NCI-H1930 (cell line): ENCODE data around the gene ASAP2.

Experiments
- DNase-seq, 2 experiments: peaks; one replicate each; lab custom pipeline; 2025; lab: John Stamatoyannopoulos, UW

ASAP2 gene

DNA sequence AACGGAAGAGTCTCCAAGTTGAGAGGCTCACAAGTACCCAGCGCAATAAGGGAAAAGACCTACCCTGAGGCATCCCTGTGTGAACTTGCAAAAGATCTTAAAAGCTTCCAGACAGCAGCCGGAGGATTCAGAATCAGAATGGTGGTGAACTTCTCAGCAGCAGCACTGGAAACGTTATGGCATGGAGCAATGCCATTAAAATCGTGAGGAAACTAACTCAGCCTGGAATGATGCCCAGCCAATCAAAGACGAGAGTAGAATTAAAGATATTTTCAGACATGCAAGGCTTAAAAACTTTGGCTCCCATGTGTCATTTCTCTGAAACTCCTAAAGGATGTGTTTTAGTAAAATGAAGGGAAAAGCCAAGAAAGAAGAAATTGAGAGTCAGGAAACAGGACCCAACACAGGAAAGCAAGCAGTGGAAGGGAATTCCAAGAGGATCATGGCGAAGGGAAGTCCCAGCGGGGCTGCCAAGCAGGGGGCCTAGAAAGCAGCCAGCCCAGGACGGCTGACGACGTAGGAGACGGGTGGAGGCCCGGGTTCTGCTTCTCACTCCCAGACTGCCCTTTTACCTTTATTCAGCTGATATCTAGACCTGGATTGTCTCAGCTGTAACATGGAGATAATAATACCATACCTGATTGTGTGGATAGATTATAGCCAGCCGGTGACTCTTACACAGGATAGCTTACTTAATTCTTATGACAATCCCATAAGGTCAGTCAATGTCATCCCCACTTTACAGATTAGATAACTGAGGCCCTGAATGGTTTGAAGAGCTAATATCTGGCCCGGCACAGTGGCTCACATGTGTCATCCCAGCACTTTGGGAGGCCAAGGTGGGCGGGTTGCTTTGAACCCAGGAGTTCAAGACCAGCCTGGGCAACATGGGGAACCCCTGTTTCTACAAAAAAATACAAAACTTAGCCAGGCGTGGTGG, 92.8 kb downstream of the ASAP2 start:
- no peak for DNase-seq

DNA sequence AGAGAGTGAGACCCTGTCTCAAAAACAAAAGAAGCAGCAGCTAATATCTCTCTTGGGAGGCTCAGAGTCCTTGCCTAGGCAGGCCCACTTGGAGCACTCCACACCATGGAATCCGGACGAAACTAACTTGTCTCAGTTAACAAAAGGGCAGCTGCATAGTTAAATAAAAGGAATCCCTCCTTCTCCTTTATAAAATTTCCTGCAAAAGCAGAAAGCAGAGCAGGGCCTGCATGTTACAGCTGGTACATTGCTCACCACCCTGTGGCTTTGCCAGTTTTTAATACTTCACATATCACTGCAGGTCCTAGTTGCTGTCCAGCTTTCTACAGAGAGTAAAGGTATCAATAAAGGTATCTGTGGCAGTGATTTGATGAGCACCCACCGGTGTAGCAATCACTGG, 93.6 kb downstream of the ASAP2 start:
- DNase-seq: no peak

DNA sequence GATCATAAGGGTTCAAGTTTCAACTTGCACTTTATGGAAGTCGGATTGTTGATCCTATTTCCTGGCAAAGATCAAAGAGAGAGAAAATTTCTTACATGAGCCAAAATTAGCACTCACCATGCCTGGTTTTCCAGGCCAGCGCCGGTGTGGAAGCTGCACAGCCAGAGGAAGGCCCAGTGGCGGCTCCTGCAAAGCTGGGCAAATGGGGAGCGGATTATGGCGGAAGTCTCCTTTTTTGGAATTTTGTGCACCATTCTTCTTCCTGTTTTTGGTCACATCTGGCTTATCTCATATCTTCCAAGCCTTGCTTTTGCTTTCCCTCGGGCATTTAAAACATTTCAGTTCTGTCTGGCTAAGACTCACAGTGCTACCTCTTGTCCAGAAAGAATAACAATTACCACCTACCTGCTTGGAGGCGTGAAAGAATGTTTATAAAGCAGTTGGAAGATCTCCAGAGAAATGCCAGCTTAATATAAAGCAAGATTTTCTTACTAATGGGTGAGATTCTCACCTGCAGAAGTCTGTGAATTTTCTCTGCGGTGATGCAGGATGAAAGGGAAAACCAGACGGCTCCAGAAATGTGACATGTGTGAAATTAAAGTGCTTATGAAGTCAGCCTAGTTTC, 94.3 kb downstream of the ASAP2 start:
- no peak for DNase-seq

DNA sequence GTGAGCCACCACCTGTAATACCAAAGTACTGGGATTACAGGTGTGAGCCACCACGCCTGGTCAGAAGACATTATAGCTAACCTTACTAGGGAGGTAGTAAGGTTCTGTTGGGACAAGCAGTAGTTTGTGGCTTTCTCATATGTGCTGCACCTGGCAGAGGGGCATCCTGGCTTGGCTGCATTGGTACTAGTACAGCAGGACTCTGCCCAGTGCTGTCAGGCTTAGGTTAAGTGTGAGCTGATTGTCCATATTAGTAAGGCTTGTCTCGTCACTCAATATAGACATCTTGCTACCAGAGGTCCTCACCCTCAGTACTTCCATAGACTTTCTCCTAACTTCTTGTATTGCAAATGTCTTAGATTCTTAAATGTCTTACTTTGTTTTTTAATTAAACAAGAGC, 96.1 kb downstream of the ASAP2 start:
- DNase-seq: no peak

DNA sequence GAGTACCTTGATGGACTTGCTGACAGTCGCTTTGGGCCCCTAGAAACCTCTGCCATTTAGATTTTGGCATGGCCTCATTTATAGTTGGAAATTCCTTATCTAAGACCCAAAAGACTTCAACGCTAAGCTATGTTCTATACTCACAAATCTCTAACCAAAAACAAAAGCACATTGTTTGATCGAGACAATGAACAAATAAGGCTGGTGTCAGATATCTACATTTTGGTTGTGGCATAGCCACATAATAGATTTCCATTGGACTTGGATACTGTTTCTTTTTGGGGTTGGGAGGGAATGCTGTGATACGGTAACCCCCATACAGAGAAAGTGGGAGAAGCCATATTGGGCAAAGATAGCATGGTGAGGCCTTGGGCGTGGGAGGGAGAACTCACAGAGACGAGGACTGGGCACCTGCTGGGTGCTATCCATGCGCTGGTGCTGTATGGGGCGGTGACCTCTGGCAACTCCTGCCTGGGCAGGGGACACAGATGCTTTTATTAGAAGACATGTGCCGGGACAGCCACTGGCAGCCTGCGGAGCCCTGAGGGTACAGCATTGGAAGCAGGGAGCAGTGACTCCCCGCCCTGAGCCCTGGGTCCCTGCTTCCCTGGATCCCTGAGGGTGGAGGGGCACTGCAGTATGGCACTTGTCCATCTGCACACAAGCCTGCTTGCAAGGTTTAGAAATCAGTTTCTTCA, 97.1 kb downstream of the ASAP2 start:
- DNase-seq: no peak

DNA sequence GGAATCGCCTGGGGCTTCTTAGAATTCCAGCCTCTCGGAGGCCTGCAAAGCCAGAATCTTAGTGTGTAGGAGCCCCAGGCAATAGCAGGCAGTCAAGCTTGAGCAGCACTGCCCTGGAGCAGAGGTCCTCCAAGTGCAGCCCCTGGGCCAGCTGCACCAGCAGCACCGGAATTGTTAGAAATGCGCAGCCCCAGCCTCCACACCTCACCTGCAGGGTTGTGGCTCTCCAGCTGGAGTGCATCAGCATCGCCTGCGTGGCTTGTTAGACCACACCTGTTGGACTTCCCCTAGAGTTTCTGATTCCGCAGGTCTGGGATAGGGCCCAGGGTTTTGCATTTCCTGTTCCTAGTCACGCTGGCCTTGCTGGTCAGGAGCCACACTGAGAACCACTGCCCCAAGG, 100.3 kb downstream of the ASAP2 start:
- DNase-seq: no peak

DNA sequence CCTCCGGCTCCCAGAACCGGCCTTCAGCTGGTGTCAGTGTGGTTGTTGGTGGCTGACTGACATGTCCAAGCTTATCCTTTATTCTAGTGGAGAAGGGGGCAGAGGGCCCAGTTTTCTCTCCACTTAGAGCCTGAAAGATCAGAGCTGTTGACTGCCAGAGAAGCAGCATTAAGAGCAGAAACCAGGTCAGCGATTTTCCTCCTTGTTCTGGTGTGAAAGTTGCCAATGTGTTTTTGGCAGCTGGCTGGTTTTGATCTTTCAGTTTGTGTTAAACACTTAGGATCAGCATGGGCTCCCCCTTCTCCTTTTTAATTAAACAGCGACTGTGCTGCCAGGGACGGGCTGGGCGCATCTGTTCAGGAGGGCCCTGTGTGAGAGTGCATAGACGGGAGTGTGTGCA, 100.9 kb downstream of the ASAP2 start:
- no peak for DNase-seq

DNA sequence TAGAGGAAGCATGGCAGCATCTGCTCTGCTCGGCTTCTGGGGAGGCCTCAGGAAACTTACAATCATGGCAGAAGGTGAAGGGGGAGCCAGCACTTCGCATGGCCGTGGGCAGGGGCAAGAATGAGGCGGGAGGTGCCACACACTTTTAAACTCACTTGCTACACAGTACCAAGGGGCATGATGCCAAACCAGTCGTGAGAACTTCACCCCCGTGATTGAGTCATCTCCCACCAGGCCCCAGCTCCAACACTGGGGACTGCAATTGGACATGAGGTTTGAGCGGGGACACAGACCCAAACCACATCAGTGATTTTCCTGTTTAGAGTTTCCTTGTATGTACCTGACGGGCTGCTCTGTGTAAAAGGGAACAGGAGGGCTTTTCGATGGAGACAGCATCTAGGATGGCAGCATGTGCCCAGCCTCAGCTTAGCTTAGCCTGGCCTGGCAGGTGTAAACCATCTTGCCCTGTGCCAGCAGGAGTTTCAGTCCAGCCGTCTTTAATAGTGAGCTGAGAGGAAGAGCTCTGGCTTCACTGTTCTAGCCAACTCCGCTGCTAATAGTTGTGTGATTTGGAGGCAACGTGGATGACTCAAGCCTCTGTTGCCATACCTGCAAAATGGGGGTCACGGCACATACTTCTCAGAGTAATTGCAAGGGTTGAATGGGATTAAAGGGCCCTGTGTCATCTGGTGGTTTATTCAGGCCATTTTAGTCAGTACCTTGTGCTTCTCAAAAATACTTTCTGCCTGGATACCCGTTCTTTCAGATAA, 101.8 kb downstream of the ASAP2 start:
- no peak for DNase-seq

DNA sequence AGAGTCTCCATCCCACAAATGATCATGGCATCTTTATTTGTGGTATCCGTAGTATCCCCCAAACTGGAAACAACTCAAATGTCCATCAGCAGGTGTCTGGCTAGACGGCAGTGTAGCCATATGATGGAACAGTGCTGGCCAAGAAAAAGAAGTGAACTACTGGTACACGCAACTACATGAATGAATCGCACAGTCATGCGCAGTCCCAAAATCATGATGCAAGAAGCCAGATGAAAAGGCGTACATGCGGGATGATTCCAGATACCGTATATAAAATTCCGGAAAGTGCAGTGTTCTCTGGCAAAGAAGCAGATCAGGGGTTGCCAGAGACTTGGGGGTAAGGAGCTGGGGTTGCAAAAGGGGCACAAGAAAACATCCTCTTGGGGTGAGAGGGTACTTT, 102.5 kb downstream of the ASAP2 start:
- DNase-seq: no peak

DNA sequence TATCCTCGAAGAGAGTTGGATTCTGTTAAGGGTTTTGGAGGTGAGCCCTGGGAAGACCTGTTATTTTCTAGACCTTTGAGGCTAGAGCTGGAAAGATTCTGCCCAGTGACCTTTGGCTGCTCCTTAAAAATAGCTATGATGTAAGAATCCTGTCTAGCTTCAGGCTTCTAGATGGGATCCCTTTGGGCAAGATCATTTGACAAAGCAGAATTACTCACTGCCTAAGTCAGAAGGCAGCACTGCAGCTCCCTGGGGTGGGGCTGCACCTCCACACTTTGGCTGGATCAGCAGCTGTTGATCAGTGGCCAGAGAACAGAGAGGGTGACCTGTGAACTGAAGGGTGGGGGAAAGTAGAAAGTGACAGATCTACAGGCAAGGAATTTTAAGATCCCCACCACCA, 103.8 kb downstream of the ASAP2 start:
- no peak for DNase-seq

DNA sequence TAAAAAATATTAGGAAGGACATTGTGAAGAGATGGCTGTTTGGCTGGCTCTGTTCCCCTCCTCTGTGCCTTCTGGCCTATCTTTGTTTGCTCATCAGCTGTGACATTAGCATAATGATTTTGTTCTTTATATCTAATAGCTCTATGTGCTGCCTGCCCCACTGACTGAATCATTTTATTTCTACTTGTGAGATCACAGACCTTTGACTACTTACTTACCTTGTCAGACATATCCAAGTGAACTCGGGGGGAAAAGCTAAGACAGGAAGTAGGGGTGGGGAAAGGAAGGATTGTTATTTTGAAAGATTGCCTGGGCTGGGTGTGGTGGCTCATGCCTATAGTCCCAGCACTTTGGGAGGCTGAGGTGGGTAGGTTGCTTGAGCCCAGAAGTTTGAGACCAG, 104.2 kb downstream of the ASAP2 start:
- DNase-seq: no peak

DNA sequence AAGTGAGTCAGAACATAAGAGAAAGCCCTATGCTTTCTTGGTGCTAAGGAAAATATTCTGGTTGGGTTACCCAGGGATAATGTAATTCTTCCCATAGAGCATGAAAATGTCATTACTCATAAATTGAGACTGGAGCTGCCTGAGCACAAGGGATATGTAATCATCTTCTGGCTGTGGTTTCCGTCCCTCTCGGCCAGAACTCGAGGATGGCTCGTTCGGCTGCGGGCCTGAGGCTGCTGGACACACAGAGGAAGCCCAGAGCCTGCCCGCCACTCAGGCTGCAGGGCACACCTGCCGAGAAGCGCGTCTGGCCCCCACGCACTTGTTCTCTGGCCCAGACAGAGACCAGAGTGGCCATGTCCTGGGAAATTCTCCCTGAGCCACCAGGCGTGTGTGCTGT, 104.9 kb downstream of the ASAP2 start:
- DNase-seq: no peak

DNA sequence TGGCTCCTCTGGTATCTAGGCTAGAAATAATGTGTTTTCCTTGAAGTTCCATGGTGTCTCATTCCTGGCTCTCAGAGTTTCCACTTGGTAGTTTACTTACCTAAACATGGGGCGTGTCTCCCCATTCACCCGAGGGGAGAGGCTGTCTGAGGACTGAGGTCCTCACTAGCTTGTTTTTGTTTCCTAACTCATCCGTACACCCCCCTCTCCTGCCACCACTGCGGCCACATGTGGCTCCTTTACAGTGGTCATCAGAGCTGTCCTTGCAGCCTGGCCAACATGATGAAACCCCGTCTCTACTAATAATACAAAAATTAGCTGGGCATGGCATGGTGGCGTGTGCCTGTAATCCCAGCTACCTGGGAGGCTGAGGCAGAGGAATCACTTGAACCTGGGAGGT, 106.0 kb downstream of the ASAP2 start:
- DNase-seq: no peak

DNA sequence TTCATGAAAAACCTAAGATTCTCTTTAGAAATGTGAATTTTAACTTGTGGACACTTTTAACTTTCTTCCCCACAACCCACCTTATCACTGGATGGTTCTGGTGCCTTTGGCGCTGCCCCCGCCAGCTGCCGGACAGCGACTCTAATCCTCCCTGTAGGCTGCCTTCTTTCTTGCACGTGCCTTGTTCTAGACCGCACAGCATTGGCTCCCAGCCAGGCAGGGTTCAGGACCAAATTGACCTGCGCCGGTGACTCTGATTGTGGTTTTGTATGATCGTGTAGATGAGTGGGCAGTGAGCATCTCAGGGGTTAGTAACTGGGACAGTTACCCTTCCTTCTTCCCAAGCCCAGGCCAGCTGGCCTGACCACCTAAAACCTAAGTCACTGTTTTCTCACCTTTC, 106.8 kb downstream of the ASAP2 start:
- DNase-seq: no peak

DNA sequence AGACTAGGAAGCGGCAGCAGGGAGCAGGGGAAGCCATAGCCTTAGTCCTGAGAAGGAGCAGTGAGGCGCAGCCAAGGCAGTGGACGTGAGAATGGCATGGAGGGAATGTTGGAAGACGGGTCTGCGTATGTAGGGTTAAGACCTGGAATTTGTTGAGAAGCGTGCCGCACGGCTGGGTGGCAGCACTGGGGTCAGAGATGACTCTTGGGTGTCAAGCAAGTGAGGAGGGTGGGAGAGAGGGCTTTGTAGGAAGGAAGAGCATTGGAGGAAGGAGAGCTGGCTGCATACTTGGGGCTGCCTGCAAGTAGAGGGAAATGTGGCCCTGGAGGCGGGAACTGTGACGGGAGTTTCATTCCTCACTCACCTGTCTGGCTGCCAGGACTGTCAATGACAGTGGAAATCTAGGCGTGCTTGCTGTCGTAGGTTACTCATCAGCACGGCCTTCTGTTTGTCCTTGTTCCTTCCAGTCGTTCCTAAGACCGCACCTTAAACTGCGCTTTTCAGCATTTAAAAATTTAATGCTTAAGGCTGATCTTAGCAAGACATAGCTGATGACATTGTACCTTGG, 108.8 kb downstream of the ASAP2 start:
- no peak for DNase-seq

DNA sequence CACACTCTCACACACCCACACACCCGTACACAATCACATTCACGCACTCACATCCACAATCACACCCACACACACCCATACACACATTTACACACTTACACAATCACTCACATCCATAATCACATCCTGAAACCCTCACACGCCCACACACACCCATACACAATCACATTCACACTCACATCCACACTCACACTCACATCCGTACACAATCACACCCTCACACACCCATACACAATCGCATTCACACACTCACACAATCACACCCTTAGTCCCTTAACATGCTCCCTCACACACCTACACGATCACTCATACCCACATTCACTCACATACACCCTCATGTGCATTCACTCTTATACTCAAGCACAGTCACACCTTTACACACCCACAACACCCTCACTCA, 110.9 kb downstream of the ASAP2 start:
- no peak for DNase-seq

DNA sequence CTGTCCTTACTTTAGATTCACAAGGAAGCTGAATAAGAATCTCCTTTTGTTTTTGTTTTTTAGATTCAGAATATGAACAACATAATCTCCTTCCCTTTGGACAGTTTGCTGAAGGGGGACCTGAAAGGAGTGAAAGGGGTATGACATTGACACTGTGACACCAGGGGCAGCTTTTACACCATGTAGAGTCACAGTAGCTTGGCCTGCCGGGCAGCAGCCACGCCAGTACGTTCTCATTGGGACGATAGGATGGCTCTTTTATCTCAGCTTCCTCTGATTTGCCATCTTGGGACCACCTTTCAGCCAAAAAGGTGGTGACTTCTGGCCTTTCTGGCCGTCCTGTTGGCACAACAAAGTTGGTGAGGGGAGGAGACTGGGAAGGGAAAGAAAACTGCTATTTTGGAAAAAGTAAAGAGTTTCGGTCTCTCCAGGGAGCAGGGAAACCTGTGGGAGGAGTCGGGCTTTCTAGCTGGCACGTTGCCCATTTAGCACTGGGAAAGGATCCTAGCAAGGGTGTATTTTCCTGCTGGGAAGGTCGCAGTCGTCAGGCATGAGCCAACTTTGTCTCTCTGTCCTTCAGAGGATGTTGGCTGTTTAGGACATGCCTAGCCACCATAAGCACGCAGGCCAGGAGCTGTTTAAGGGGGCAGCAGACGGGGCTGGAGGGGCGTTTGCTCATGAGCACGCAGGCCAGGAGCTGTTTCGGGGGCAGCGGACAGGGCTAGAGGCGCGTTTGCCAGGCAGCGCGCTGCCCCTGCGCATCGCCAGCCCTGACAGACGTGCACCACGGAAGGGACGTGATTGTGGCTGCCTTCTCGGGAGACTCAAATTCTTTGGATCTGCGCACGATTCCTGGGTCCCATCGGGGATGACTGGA, 112.1 kb downstream of the ASAP2 start:
- no peak for DNase-seq

DNA sequence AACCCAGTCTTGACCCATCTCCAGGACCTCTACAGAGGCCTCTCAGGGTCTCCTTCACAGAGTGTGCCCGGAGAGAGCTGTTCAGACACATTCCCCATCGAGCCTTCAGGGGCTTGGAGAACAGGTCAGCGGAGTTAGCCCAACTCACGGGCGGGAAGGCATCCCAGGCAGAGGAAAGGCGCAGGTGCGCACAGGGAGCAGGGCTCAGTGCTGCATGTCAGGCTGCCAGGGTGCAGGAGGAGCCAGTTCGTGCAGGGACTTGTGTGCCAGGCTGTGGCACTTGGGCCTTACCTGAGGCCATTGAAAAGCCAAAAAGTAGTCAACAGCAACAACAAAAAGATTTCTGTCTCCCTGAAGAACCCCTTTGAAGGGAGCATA, 112.7 kb downstream of the ASAP2 start:
- no peak for DNase-seq

DNA sequence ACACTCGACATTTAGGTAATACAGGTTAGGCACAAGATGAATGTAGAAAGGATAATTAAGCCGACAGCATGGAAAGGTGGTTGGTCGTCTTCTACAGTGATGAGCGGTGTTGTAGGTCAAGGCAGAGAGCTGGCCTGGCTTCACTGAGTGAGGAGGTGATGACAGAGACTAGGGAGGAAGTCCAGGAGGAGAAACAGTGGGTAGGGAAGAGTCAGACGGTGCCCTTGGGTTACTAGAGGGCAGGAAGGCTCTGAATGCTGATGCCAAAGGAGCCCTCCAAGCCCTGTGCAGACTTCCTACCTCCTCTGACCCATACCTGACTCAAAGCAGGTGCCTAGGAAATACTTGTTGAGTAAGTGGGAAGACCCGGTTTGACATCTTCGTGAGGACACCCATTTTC, 116.0 kb downstream of the ASAP2 start:
- no peak for DNase-seq

DNA sequence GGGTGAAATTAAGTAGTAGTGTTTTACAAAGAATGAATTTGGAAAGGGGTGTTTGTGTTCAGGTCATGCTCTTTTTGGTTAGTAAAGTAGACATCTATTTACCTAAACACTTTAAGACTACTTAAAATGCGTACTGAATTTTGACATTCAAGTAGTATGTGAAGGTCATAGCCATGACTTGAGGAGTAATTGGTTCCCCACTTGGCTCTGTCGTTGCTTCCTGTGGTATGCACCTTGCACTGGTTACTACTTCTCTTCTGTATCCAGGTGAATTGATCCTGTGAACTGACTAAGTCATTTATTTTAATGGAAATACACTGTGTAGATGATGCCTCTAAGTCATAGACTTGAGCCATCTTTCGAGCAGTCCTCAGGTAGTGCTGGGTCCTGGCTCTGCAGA, 118.8 kb downstream of the ASAP2 start:
- no peak for DNase-seq

DNA sequence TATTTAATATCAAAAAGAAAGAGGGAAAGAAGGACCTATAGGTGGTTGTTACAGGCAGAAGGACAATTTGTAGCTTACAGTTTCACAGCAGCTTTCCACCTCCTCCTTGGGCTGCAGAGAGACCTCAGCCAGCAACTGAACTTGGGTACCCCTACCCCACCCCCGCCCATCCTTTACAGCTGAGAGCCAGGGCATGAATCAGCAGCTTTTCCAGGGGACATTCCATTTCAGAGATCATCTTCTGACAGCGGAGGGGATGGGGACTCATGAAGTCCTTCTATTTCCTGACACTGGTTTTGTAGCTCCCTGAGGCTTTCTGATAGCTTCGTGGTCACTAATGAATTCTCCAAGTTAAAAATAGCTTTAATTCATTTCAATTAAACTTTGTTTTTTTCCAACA, 120.4 kb downstream of the ASAP2 start:
- no peak for DNase-seq
